Neural progenitor cell (in vitro differentiated cells): ENCODE results near the gene COA8.

Source experiments
- CTCF ChIP-seq: fragments of 200-600 bp; sonication (generic); IDR thresholded peaks from 2 replicates; pipeline ENCODE4 v1.5.1; 2017; ENCODE audit warnings: antibody characterized with exemption, mild to moderate bottlenecking
- EZH2phosphoT487 ChIP-seq: fragments of 200-600 bp; sonication (generic); IDR thresholded peaks from 2 replicates; pipeline ENCODE4 v1.6.1; 2017; ENCODE audit warnings: antibody characterized with exemption

- TF ChIP-seq CTCF, result no peak
- no peak for TF ChIP-seq EZH2phosphoT487
Observed at GRCh38 chr14:103604620-103605019, 41.9 kb downstream of the COA8 start.
